ENCODE data around the gene FAM186B.

FAM186B gene

GRCh38 chr12:49644620-49644994 is 39.2 kb upstream of the FAM186B start:
- no peaks in the 10 kb centered on the region for H3K9me3 ChIP-seq (ENCODE audit: severe bottlenecking)
- H3K27ac ChIP-seq: no peak overlapping the region
- peak; percentile 92 for TF ChIP-seq CTCF (IDR thresholded peaks at IDR 0.05; ENCODE audit: low read depth, low read length)
- H3K27me3 ChIP-seq (ENCODE audit: insufficient read depth, low read depth, severe bottlenecking): no peaks in the 10 kb centered on the region
- H3K4me3 ChIP-seq (ENCODE audit: low read depth, low read length): no peak overlapping the region
- H3K36me3 ChIP-seq: peaks cover 58% of the 10 kb centered on the region
- peak; percentile 77 for DNase-seq

- TF ChIP-seq CTCF (IDR thresholded peaks at IDR 0.05; ENCODE audit: low read depth, low read length): no peak
- peaks cover 53% of the 10 kb centered on the region for H3K36me3 ChIP-seq
- H3K9me3 ChIP-seq (ENCODE audit: severe bottlenecking): no peaks in the 10 kb centered on the region
- no peak overlapping the region for H3K4me3 ChIP-seq (ENCODE audit: low read depth, low read length)
- H3K27ac ChIP-seq: no peak overlapping the region
- no peaks in the 10 kb centered on the region for H3K27me3 ChIP-seq (ENCODE audit: insufficient read depth, low read depth, severe bottlenecking)
- no peak for DNase-seq
These were observed 38.7 kb upstream of the FAM186B start for GRCh38 chr12:49643961-49644619.

GRCh38 chr12:49643135-49643534 is 37.7 kb upstream of the FAM186B start:
- no peak overlapping the region for H3K27ac ChIP-seq
- no peak overlapping the region for H3K4me3 ChIP-seq (ENCODE audit: low read depth, low read length)
- no peak for TF ChIP-seq CTCF (IDR thresholded peaks at IDR 0.05; ENCODE audit: low read depth, low read length)
- no peak for DNase-seq
- H3K36me3 ChIP-seq: peaks cover 49% of the 10 kb centered on the region
- no peaks in the 10 kb centered on the region for H3K9me3 ChIP-seq (ENCODE audit: severe bottlenecking)
- no peaks in the 10 kb centered on the region for H3K27me3 ChIP-seq (ENCODE audit: insufficient read depth, low read depth, severe bottlenecking)

GRCh38 chr12:49642370-49642802 is 36.9 kb upstream of the FAM186B start:
- H3K36me3 ChIP-seq: peaks cover 46% of the 10 kb centered on the region
- H3K9me3 ChIP-seq (ENCODE audit: severe bottlenecking): no peaks in the 10 kb centered on the region
- H3K27ac ChIP-seq: no peak overlapping the region
- TF ChIP-seq CTCF (IDR thresholded peaks at IDR 0.05; ENCODE audit: low read depth, low read length): no peak
- no peaks in the 10 kb centered on the region for H3K27me3 ChIP-seq (ENCODE audit: insufficient read depth, low read depth, severe bottlenecking)
- no peak for DNase-seq
- no peak overlapping the region for H3K4me3 ChIP-seq (ENCODE audit: low read depth, low read length)

- Histone ChIP-seq H3K27ac (no peak overlapping the region), H3K4me3 (ENCODE audit: low read depth, low read length) (no peak overlapping the region), H3K27me3 (ENCODE audit: insufficient read depth, low read depth, severe bottlenecking) (no peaks in the 10 kb centered on the region), H3K36me3 (peaks cover 43% of the 10 kb centered on the region), H3K9me3 (ENCODE audit: severe bottlenecking) (no peaks in the 10 kb centered on the region)
- DNase-seq: no peak
- TF ChIP-seq CTCF (IDR thresholded peaks at IDR 0.05; ENCODE audit: low read depth, low read length): no peak
These were observed 36.4 kb upstream of the FAM186B start for GRCh38 chr12:49641748-49642369.

All from WERI-Rb-1 (cell line).